ENCODE data around the gene GPR153.
A peak's percentile ranks its signal among the peaks of the same experiment; 100 is the strongest.

GPR153 gene

DNA sequence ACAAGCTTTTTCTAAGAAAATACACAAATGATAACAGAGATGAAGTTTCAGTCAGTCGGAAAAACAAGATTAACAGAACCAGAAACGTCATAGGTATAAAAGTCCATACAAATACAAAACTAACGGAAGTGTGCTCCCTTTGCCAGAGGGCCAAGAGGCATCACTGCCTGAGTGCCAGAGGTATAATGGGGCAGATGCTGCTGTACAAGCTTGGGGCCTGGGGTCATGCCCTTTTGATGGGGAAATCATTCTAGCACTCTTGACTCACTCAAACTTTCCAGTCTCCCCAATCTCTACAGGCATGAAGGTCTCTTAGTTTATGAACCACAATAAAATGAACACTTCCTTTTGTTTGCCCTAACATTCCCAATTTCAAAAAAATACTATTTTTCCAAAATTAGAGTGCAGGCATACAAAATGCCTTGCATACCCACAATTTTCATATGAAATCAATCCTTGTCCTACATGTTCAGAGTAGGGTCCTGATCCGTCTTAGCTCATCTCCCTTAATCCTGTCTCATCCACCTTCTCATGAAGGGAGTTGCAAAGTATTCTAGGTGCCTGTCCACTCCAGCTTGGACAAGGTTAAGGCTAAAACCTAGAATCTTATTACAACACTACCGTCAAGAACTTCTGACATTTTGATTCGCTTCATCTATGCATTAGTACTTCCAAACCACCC lies 63.0 kb downstream of the GPR153 start:
- peak overlapping the region; percentile 75; the same call in 1 of the 2 replicates for H3K27ac ChIP-seq
- TF ChIP-seq ZFX (IDR thresholded peaks at IDR 0.05; ENCODE audit: borderline replicate concordance) = no peak
- TF ChIP-seq, protein P1, sequence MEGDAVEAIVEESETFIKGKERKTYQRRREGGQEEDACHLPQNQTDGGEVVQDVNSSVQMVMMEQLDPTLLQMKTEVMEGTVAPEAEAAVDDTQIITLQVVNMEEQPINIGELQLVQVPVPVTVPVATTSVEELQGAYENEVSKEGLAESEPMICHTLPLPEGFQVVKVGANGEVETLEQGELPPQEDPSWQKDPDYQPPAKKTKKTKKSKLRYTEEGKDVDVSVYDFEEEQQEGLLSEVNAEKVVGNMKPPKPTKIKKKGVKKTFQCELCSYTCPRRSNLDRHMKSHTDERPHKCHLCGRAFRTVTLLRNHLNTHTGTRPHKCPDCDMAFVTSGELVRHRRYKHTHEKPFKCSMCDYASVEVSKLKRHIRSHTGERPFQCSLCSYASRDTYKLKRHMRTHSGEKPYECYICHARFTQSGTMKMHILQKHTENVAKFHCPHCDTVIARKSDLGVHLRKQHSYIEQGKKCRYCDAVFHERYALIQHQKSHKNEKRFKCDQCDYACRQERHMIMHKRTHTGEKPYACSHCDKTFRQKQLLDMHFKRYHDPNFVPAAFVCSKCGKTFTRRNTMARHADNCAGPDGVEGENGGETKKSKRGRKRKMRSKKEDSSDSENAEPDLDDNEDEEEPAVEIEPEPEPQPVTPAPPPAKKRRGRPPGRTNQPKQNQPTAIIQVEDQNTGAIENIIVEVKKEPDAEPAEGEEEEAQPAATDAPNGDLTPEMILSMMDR (IDR thresholded peaks at IDR 0.05) = no peak

Data from 22Rv1 (cell line).